H1 (cell line): ENCODE data around the gene MED12L. TPM values are rescaled to one million over a fixed set of nuclear protein-coding genes. Genes with fewer than 3 reads are reported as not detected.

Experiments
- HDAC6 ChIP-seq: IDR thresholded peaks from one replicate; pipeline ENCODE4 v1.7.1; 2012; ENCODE audit warnings: low read depth, mild to moderate bottlenecking, inconsistent platforms, low read length, moderate library complexity
- polyA plus RNA-seq, 7 experiments: library from polyadenylated mRNA; depleted of rRNA in 3 of 7; stranded (reverse) in 5 of 7; unstranded in 2 of 7; fragments of >200 nt in 5 of 7; fragments of 200-250 nt in 2 of 7; gene quantifications; 1 replicate in 5 of 7; 2 replicates in 1 of 7; 4 replicates in 1 of 7; pipeline versions ENCODE4 v1.2.1 to v1.2.3, GENCODE V29; 2011 to 2013; ENCODE audit warnings: missing spikeins in 2 of 7, mixed read lengths in 2 of 7
- total RNA-seq: library from RNA; stranded (reverse); fragmentation: NEBNext Ultra II Directional; extraction: Animal tissue kit (Norgen Biotek cat#: 25700); gene quantifications from 2 replicates; pipeline ENCODE4 v1.2.1, GENCODE V29; 2021

The MED12L gene
- total and polyA plus RNA-seq, 2 of the 8 experiments (the other 6 are each of a cell fraction or from before 2014, with no cell fraction given) = 3.6 to 26.2 TPM

DNA sequence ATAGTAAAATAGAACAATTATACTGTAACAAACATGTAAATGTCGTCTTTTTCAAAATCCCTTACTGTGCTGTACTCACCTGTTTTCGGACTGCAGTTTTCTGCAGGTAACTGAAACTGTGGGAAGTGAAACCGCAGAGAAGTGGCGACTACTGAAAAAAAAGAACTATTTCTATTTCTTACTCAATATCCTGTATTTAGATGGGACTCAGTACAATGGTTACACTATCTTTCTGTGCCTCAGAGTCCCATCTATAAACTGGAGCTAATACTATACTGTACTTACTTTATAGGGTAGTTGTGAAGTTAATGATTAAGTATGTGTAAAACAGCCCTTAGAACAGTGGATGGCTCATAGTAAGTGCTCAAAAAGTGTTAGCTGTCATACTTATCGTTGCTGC, 313.4 kb downstream of the MED12L start (continued):
- TF ChIP-seq HDAC6 = no peak
